EH (cell line): Measurements from ENCODE around the gene F2RL3.
"Not testable (repeated sequence)": the region's sequence is repeated elsewhere in the genome, so short reads cannot be mapped to it uniquely, and the experiment has no call there.

Source experiments
- DNase-seq: peaks from one replicate; pipeline ENCODE4 v3.0.0-alpha.2; 2015; ENCODE audit warnings: low read depth

Gene F2RL3

GRCh38 chr19:16922592-16922934 lies 33.8 kb downstream of the F2RL3 start:
- DNase-seq, result no peak

- DNase-seq, result no peak
Measured at GRCh38 chr19:16922949-16923348, 34.1 kb downstream of the F2RL3 start.

- DNase-seq, result no peak
Measured at GRCh38 chr19:16927883-16928282, 39.1 kb downstream of the F2RL3 start.

GRCh38 chr19:16928351-16928750 lies 39.6 kb downstream of the F2RL3 start:
- no peak for DNase-seq

GRCh38 chr19:16928916-16929315 lies 40.1 kb downstream of the F2RL3 start:
- no peak for DNase-seq

GRCh38 chr19:16930753-16931152 lies 42.0 kb downstream of the F2RL3 start:
- no peak for DNase-seq

GRCh38 chr19:16931306-16931705 lies 42.5 kb downstream of the F2RL3 start:
- DNase-seq, result no peak

- no peak for DNase-seq
Measured at GRCh38 chr19:16934489-16934888, 45.7 kb downstream of the F2RL3 start.

GRCh38 chr19:16936901-16937300 lies 48.1 kb downstream of the F2RL3 start:
- no peak for DNase-seq

- not testable (repeated sequence) for DNase-seq
Measured at GRCh38 chr19:16937796-16938195, 49.0 kb downstream of the F2RL3 start.

GRCh38 chr19:16938211-16938610 lies 49.4 kb downstream of the F2RL3 start:
- DNase-seq, result no peak

- DNase-seq, result not testable (repeated sequence)
Measured at GRCh38 chr19:16940063-16940462, 51.3 kb downstream of the F2RL3 start.

GRCh38 chr19:16940626-16941025 lies 51.8 kb downstream of the F2RL3 start:
- no peak for DNase-seq
